GM20000 (cell line): ENCODE data around the gene PLAAT4.
A peak's percentile ranks its signal among the peaks of the same experiment; 100 is the strongest.

Source experiments
- DNase-seq: peaks from one replicate; pipeline ENCODE4 v3.0.0; 2012; ENCODE audit warnings: low spot score
- TF ChIP-seq, protein P1 (sequence below): IDR thresholded peaks from 2 replicates; pipeline ENCODE4 v1.5.1; 2012; ENCODE audit warnings: mild to moderate bottlenecking, control low read depth; ENCODE audit errors: extremely low read depth, missing control alignments

The PLAAT4 gene

GRCh38 chr11:63504054-63504453 is 32.6 kb upstream of the PLAAT4 start:
- no peak for DNase-seq
- TF ChIP-seq, protein P1, sequence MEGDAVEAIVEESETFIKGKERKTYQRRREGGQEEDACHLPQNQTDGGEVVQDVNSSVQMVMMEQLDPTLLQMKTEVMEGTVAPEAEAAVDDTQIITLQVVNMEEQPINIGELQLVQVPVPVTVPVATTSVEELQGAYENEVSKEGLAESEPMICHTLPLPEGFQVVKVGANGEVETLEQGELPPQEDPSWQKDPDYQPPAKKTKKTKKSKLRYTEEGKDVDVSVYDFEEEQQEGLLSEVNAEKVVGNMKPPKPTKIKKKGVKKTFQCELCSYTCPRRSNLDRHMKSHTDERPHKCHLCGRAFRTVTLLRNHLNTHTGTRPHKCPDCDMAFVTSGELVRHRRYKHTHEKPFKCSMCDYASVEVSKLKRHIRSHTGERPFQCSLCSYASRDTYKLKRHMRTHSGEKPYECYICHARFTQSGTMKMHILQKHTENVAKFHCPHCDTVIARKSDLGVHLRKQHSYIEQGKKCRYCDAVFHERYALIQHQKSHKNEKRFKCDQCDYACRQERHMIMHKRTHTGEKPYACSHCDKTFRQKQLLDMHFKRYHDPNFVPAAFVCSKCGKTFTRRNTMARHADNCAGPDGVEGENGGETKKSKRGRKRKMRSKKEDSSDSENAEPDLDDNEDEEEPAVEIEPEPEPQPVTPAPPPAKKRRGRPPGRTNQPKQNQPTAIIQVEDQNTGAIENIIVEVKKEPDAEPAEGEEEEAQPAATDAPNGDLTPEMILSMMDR = no peak

DNA sequence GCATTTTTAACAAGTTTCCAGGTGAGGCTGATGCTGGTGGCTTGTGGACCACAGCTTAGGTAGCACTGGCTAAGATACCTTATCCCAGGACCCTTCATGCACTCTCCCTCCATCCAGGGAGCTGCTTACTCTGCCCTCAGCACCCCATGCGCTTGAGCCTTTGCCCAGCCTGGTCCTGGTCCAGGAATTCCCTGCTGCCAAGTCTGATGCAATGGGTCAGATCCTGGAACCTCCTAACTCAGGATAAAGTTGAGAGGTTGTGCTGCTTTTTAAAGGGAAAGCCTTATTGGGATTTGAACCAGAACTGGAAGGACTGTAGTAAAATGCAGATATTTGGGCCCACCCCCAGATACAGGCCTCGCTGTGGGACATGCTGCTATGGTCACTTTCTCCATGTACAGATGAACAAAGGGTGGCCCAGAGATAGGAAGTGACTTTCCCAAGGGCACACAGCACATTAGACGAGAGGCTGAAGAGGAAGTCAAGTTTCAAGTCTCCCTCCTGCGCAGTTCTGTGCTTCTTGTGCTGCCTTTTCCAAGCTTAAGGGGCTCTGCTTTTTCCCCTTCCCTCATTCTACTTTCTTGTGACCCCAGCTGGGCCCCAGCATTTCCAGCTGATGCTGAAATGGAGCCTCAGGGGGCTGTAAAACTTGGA is 31.5 kb upstream of the PLAAT4 start:
- DNase-seq = peak; percentile 3
- TF ChIP-seq, protein P1 = no peak

- TF ChIP-seq, protein P1 = no peak
- DNase-seq = peak; percentile 9
Observed at GRCh38 chr11:63505857-63506528, 30.6 kb upstream of the PLAAT4 start, which contains the start of gene LGALS12. Gene LGALS12 (plus strand): TSS chr11:63506084. CDS start chr11:63506459, 375 bp downstream.

DNA sequence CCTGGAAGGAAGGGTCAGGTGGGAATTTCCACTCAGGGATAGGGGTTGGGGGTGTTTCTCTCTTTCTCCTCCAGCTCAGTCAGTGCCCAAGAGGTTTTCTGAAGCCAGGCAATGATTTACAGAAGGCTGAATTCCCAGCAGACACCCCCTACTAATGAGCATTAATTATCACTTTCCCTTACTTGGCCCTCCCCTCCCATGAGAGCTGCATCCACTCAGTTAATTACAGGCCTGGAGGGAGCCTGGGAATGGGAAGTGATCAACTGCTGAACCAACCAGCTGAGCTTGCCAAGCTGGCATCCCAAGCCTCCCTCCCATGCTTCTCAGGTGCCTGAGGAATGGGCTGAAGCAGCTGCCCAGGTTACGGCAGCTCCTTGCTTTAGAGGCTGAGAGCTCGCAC is 29.7 kb upstream of the PLAAT4 start:
- DNase-seq = no peak
- TF ChIP-seq, protein P1 = no peak

- TF ChIP-seq, protein P1 = no peak
- no peak for DNase-seq
Observed at GRCh38 chr11:63507511-63507910, 29.1 kb upstream of the PLAAT4 start.

DNA sequence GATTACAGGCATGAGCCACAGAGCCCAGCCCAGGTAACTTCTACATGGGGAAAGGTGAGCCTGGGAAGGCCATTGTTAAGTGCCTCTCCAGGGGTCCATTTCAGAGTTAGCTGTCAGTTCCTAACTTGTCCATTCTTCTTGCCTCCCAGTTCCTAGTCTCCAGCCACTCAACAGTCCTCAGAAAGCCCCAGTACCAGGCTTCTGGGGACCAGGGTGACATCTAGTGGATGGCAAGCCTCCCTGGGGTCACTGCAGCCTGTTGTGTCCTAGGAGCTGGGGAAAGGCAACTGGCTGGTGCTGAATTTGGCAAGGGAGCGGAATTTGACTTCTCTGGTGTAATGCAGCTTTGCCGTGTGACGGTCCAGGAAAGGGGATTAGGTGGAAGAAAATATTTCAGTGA is 28.6 kb upstream of the PLAAT4 start:
- DNase-seq = no peak
- TF ChIP-seq, protein P1 = peak; percentile 25

GRCh38 chr11:63508745-63509144 is 27.9 kb upstream of the PLAAT4 start:
- no peak for DNase-seq
- TF ChIP-seq, protein P1 = no peak
